ENCODE results near the gene AIPL1. TPM values are rescaled to one million over a fixed set of nuclear protein-coding genes. Genes with fewer than 3 reads are reported as not detected.

The AIPL1 gene
- total RNA-seq, 4 donors from 2014 or later: not detected

DNA sequence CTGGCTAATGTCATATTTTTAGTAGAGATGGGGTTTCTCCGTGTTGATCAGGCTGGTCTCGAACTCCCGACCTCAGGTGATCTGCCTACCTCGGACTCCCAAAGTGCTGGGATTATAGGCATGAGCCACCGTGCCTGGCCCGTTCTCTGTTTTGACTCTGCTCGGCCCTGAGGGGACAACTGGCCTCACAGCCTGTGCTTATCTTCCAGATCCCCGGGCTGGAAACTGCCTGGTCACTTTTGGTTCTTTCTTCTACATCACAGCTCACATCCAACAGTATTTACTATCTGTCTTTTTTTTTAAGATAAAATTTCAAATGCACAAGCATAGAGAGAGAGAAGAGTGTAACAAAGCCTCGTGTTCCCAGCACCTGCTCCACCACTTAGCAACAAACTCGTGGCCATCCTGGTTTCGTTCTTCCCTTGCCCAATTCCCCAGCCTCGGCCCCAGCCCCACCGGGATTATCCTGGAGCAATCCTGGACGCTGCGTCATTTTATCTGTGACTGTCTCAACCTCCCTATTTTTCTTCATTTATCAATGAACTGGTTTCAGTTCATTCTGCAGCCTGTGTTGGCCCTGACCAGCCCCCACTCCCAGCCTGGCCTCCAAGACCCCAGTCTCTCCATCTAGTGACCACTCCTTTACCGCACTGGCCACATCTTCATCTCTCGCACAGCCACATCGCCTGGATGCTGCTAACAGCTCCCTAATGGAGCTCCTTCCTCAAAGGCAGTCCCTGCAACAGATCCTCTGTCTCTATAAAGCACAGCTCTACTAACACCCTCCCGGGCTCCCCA lies 30.5 kb upstream of the AIPL1 start:
- Histone ChIP-seq H3K4me3 (no peak overlapping the region), H3K4me1 (no peaks in the 10 kb centered on the region), H3K27me3 (no peaks in the 10 kb centered on the region), H3K36me3 (peaks cover 0 to 35% (median 0%) of the 10 kb centered on the region in 3 donors), H3K9me3 (peaks cover 0 to 7% (median 0%) of the 10 kb centered on the region in 4 donors), H3K27ac (no peak overlapping the region)
- 77 to 80% methylated on average over 19 of the region's 19 CpGs for WGBS, 2 donors
- TF ChIP-seq POLR2A (IDR thresholded peaks at IDR 0.05) (no peak), EP300 (IDR thresholded peaks at IDR 0.05) (no peak)
- TF ChIP-seq, protein P1, sequence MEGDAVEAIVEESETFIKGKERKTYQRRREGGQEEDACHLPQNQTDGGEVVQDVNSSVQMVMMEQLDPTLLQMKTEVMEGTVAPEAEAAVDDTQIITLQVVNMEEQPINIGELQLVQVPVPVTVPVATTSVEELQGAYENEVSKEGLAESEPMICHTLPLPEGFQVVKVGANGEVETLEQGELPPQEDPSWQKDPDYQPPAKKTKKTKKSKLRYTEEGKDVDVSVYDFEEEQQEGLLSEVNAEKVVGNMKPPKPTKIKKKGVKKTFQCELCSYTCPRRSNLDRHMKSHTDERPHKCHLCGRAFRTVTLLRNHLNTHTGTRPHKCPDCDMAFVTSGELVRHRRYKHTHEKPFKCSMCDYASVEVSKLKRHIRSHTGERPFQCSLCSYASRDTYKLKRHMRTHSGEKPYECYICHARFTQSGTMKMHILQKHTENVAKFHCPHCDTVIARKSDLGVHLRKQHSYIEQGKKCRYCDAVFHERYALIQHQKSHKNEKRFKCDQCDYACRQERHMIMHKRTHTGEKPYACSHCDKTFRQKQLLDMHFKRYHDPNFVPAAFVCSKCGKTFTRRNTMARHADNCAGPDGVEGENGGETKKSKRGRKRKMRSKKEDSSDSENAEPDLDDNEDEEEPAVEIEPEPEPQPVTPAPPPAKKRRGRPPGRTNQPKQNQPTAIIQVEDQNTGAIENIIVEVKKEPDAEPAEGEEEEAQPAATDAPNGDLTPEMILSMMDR (IDR thresholded peaks at IDR 0.05): no peak
- DNase-seq (ENCODE audit: low spot score in 2 of 2): no peak

DNA sequence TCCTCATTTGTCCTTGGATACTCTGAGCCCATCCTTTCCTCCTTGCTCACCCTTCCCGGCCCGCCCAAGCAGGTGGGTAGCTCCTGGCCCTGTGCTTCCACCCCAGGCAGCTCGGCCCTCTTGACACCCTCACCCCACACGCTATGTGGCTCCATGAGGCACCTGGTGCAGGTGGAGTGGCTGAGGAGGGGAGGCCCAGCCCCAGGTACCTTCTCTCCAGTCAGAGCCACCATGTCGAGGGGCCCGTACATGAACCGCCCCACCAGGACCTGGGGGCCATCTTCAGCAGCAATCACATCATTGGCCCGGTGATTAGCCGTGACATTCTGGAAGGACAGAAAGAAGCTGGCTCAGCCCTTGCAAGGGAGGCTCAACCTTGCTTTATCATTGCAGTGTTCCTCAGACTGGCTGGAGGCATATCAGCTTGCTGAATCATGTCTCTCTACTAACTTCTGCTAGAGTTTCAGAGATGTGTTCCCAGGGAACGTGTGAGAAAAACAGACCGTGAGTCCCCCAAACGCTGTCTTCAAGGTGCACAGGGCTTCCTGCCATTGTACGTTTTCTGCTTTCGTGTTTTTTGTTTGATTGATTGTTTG lies 29.6 kb upstream of the AIPL1 start:
- Histone ChIP-seq H3K4me3 (no peak overlapping the region), H3K36me3 (peaks cover 0 to 35% (median 0%) of the 10 kb centered on the region in 3 donors), H3K4me1 (no peaks in the 10 kb centered on the region), H3K27me3 (no peaks in the 10 kb centered on the region), H3K27ac (no peak overlapping the region), H3K9me3 (peaks cover 0 to 7% (median 0%) of the 10 kb centered on the region in 4 donors)
- 89% methylated on average over 12 to 14 of the region's 14 CpGs for WGBS, 2 donors
- TF ChIP-seq EP300 (IDR thresholded peaks at IDR 0.05) (no peak), POLR2A (IDR thresholded peaks at IDR 0.05) (no peak)
- TF ChIP-seq, protein P1 (IDR thresholded peaks at IDR 0.05): no peak
- DNase-seq (ENCODE audit: low spot score in 2 of 2): no peak

DNA sequence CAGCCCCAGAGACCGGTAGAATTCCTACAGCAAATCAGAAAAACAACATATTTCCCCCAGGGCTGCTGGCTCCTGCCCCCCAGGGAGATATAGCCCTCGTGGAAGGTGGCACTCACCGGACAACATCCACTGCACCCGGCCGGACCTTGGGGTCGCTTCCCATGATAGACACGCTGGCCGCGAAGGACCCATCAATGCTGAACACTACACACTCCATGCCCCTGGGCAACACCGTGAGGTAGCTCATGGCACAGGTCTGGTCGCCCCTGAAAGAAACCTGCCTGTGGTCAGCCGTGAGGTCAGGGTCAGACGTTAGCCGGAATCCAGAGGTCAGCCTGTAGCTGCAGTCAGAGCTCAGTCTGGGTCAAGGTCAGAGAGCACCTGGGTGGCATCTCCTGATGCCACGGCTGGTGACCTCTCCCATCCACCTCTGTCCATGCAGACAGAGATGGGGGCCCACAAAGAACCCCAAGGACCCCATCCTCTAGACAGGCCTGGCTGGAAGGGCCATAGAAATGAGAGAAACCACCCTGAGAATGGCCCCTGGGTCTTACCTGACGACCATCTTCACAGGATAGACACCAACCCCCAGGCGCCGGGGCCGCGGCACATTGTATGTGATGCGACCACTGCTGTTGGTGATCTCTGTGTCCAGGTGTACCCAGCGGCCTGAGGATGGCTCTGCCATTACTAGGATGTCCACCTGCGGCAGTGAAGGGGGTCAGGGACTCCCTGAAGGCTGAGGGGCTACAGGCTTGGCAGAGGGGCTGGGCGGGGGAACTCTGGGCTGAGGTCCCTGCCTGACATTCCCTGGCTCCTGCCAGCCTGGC lies 28.9 kb upstream of the AIPL1 start:
- Histone ChIP-seq H3K9me3 (peaks cover 0 to 7% (median 0%) of the 10 kb centered on the region in 4 donors), H3K27me3 (no peaks in the 10 kb centered on the region), H3K4me3 (no peak overlapping the region), H3K36me3 (peaks cover 0 to 31% (median 0%) of the 10 kb centered on the region in 3 donors), H3K4me1 (no peaks in the 10 kb centered on the region), H3K27ac (no peak overlapping the region)
- WGBS, 2 donors: 87 to 91% methylated on average over 23 of the region's 24 CpGs
- DNase-seq (ENCODE audit: low spot score in 2 of 2): no peak
- TF ChIP-seq POLR2A (IDR thresholded peaks at IDR 0.05) (no peak), EP300 (IDR thresholded peaks at IDR 0.05) (no peak)
- TF ChIP-seq, protein P1 (IDR thresholded peaks at IDR 0.05): no peak

DNA sequence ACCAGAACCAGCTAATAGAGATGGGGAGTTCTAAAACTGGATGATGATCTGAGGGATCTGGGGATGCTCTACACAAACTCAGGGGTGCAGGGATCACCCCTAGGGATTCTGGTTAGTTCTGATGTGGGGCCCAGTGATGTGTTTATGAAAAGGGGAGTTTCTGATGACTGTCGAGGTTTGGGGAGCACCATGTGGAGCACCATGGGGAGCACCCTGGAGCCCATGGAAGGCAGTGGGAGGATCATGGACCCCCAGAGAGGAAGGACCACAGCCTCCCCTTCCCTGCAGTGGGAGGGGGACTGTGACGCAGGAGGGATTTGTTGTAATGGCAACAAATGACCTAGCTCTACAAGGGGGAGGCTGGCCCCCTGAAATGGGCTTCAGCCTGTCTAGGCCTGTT lies 27.8 kb upstream of the AIPL1 start:
- WGBS, 2 donors: 82 to 89% methylated on average over 2 of the region's 2 CpGs
- peaks cover 0 to 21% (median 0%) of the 10 kb centered on the region in 3 donors for H3K36me3 ChIP-seq
- H3K4me3 ChIP-seq: no peak overlapping the region
- TF ChIP-seq EP300 (IDR thresholded peaks at IDR 0.05): no peak
- no peak for TF ChIP-seq POLR2A (IDR thresholded peaks at IDR 0.05)
- TF ChIP-seq, protein P1 (IDR thresholded peaks at IDR 0.05): no peak
- no peaks in the 10 kb centered on the region for H3K27me3 ChIP-seq
- H3K27ac ChIP-seq: no peak overlapping the region
- H3K9me3 ChIP-seq: peaks cover 0 to 5% (median 0%) of the 10 kb centered on the region in 4 donors
- H3K4me1 ChIP-seq: no peaks in the 10 kb centered on the region
- DNase-seq (ENCODE audit: low spot score in 2 of 2): no peak
